SK-N-SH (cell line): ENCODE measurements around the gene TNFSF13. TPM values are rescaled to one million over a fixed set of nuclear protein-coding genes. Genes with fewer than 3 reads are reported as not detected.

Experiments
- CTCF ChIA-PET: fragments of 300-600, 350-600 bp; formaldehyde crosslinking; extraction: SDS; loops from one replicate; lab custom pipeline; 2021; lab: Yijun Ruan, JAX
- POLR2A ChIA-PET: fragments of 350-600 bp; sonication (Branson Sonifier 250); formaldehyde crosslinking; extraction: SDS; loops from one replicate; lab custom pipeline; 2020; ENCODE audit warnings: antibody characterized with exemption, inconsistent platforms; lab: Yijun Ruan, JAX
- DNase-seq: peaks from one replicate; pipeline ENCODE4 v3.0.0; 2012
- H2AFZ ChIP-seq: fragments of 200-600 bp; sonication (generic); 2 replicates; pipeline ENCODE4 v1.8.1; 2016; ENCODE audit warnings: antibody characterized with exemption, mild to moderate bottlenecking, low read depth
- H3F3A ChIP-seq: fragments of 200-600 bp; sonication (generic); replicated peaks from 2 replicates; pipeline ENCODE3; 2016; ENCODE audit warnings: antibody characterized with exemption, mild to moderate bottlenecking; ENCODE audit not compliant: insufficient read depth
- H3K27ac ChIP-seq, 2 experiments: fragments of 200-500 bp in 1 of 2; fragments of 200-600 bp in 1 of 2; sonication (Bioruptor generic) in 1 of 2; sonication (generic), shearing (Covaris generic) in 1 of 2; 2 replicates each; pipeline versions ENCODE4 v1.5.1 to v1.6.1; 2014 to 2016; ENCODE audit warnings: low read depth in 2 of 2, inconsistent platforms in 1 of 2, low read length in 1 of 2, mild to moderate bottlenecking in 1 of 2, mixed read lengths in 1 of 2
- H3K27me3 ChIP-seq: fragments of 200-600 bp; sonication (generic), shearing (Covaris generic); 2 replicates; pipeline ENCODE4 v1.6.1; 2016; ENCODE audit warnings: mixed run types; ENCODE audit not compliant: insufficient read depth
- H3K36me3 ChIP-seq, 2 experiments: fragments of 200-500 bp in 1 of 2; fragments of 200-600 bp in 1 of 2; sonication (Bioruptor generic) in 1 of 2; sonication (generic) in 1 of 2; replicated peaks in 1 of 2; 2 replicates each; pipeline versions ENCODE3 to v1.5.1; 2014 to 2016; ENCODE audit warnings: low read length in 1 of 2, mild to moderate bottlenecking in 1 of 2; ENCODE audit not compliant: insufficient read depth in 2 of 2, control insufficient read depth in 1 of 2
- H3K4me1 ChIP-seq, 2 experiments: fragments of 200-500 bp in 1 of 2; fragments of 200-600 bp in 1 of 2; sonication (Bioruptor generic) in 1 of 2; sonication (generic), shearing (Covaris generic) in 1 of 2; 2 replicates each; pipeline versions ENCODE4 v1.5.1 to v1.6.1; 2014 to 2016; ENCODE audit warnings: low read depth in 1 of 2, low read length in 1 of 2, mixed run types in 1 of 2; ENCODE audit not compliant: insufficient read depth in 2 of 2, control insufficient read depth in 1 of 2
- H3K4me2 ChIP-seq: fragments of 200-600 bp; sonication (generic), shearing (Covaris generic); 2 replicates; pipeline ENCODE4 v1.6.1; 2017; ENCODE audit warnings: mixed run types
- H3K4me3 ChIP-seq, 2 experiments: fragments of 200-500 bp in 1 of 2; fragments of 200-600 bp in 1 of 2; sonication (Bioruptor generic) in 1 of 2; sonication (generic), shearing (Covaris generic) in 1 of 2; 2 replicates each; pipeline versions ENCODE4 v1.5.1 to v1.8.1; 2014 to 2016; ENCODE audit warnings: low read depth in 2 of 2, inconsistent platforms in 1 of 2, low read length in 1 of 2, mild to moderate bottlenecking in 1 of 2, mixed read lengths in 1 of 2, moderate library complexity in 1 of 2
- H3K79me2 ChIP-seq: fragments of 200-600 bp; sonication (generic); 2 replicates; pipeline ENCODE4 v1.8.1; 2017; ENCODE audit warnings: mild to moderate bottlenecking; ENCODE audit not compliant: insufficient read depth
- H3K9ac ChIP-seq: fragments of 200-600 bp; sonication (generic); 2 replicates; pipeline ENCODE4 v1.6.1; 2017; ENCODE audit warnings: mixed run types
- H3K9me2 ChIP-seq: fragments of 200-600 bp; sonication (generic); 2 replicates; pipeline ENCODE4 v1.6.1; 2017; ENCODE audit warnings: mixed run types
- H3K9me3 ChIP-seq: fragments of 200-600 bp; sonication (generic); 2 replicates; pipeline ENCODE4 v1.6.1; 2017; ENCODE audit warnings: mixed run types, mild to moderate bottlenecking, moderate library complexity
- H4K20me1 ChIP-seq: fragments of 200-600 bp; sonication (generic); 2 replicates; pipeline ENCODE4 v1.6.1; 2017; ENCODE audit warnings: mild to moderate bottlenecking, mixed run types; ENCODE audit not compliant: insufficient read depth
- EZH2phosphoT487 ChIP-seq: fragments of 200-600 bp; sonication (generic); IDR thresholded peaks from 2 replicates; pipeline ENCODE4 v1.6.1; 2017; ENCODE audit warnings: low read depth, mixed run types, mild to moderate bottlenecking, antibody characterized with exemption, moderate library complexity, borderline replicate concordance
- FOXJ3 ChIP-seq: sonication (generic); formaldehyde crosslinking; IDR thresholded peaks from 2 replicates; pipeline ENCODE4 v1.5.1; 2020; ENCODE audit warnings: mild to moderate bottlenecking, missing genetic modification reagents
- GATA2 ChIP-seq: sonication (generic); formaldehyde crosslinking; IDR thresholded peaks from 2 replicates; pipeline ENCODE4 v1.5.0; 2020; ENCODE audit warnings: mild to moderate bottlenecking, missing genetic modification reagents
- MAX ChIP-seq: IDR thresholded peaks from 2 replicates; pipeline ENCODE4 v1.4.0; 2012; ENCODE audit warnings: low read depth
- NFIC ChIP-seq: IDR thresholded peaks from 2 replicates; pipeline ENCODE4 v1.4.0; 2012; ENCODE audit warnings: borderline replicate concordance
- PBX3 ChIP-seq: IDR thresholded peaks from 2 replicates; pipeline ENCODE4; 2012
- POLR2AphosphoS5 ChIP-seq: IDR thresholded peaks from 2 replicates; pipeline ENCODE4 v1.6.1; 2012; ENCODE audit warnings: low read depth, low read length
- RFX5 ChIP-seq: IDR thresholded peaks from 2 replicates; pipeline ENCODE4 v1.6.1; 2012; ENCODE audit warnings: mild to moderate bottlenecking, improper control_type of control experiment, low read length
- SIN3A ChIP-seq: IDR thresholded peaks from 2 replicates; pipeline ENCODE4 v1.6.1; 2012; ENCODE audit warnings: low read depth, mild to moderate bottlenecking, low read length, moderate library complexity, borderline replicate concordance
- SMC3 ChIP-seq: IDR thresholded peaks from 2 replicates; pipeline ENCODE4 v1.6.1; 2012; ENCODE audit warnings: low read depth, low read length, improper control_type of control experiment
- USF2 ChIP-seq: fragments of 150-350 bp; IDR thresholded peaks from 2 replicates; pipeline ENCODE4 v1.6.1; 2017; ENCODE audit warnings: antibody characterized with exemption, low read length, low read depth, borderline replicate concordance
- YY1 ChIP-seq: IDR thresholded peaks from 2 replicates; pipeline ENCODE4 v1.4.0; 2012; ENCODE audit warnings: low read depth, mild to moderate bottlenecking
- WGBS: methylation state at CpG from one replicate; pipeline ENCODE4 v1.1.6; 2017; ENCODE audit warnings: low lambda C conversion rate; 5-methylcytosine and 5-hydroxymethylcytosine counted together
- polyA plus RNA-seq, 3 experiments: library from polyadenylated mRNA; depleted of rRNA; stranded (reverse); fragments of >200 nt; gene quantifications; 2 replicates each; pipeline ENCODE4 v1.2.3, GENCODE V29; 2012

Gene TNFSF13
- polyA plus RNA-seq, 1 of the 3 experiments (the other 2 are of a cell fraction): 2.1 TPM

GRCh38 chr17:7583253-7584109 lies 24.9 kb downstream of the TNFSF13 start, which contains the start of gene MPDU1 (continued):
- TF ChIP-seq USF2 (no peak), FOXJ3 (no peak), EZH2phosphoT487 (no peak), PBX3 (0 out of 2 replicates have a peak, but pooled peaks have one; percentile 2), RFX5 (no peak), NFIC (no peak), GATA2 (CRISPR knock-in tag) (no peak), MAX (peak; percentile 95), SMC3 (no peak), POLR2AphosphoS5 (peak; percentile 88), YY1 (peak; percentile 98), SIN3A (no peak)

- Histone ChIP-seq H3K4me3 (no peak overlapping the region), H3K4me2 (peak overlapping the region; percentile 68; the same call in 1 of the 2 replicates), H3K9ac (no peak overlapping the region), H3K9me2 (no peaks in the 10 kb centered on the region), H3F3A (peaks cover 38% of the 10 kb centered on the region), H3K4me1 (peaks cover 32 to 47% of the 10 kb centered on the region in 2 experiments), H3K9me3 (no peaks in the 10 kb centered on the region), H3K27me3 (no peaks in the 10 kb centered on the region), H4K20me1 (no peaks in the 10 kb centered on the region), H3K79me2 (peaks cover 44% of the 10 kb centered on the region), H2AFZ (no peak overlapping the region), H3K36me3 (peaks cover 11 to 32% of the 10 kb centered on the region in 2 experiments), H3K27ac (peak overlapping the region; percentile 23 to 65)
- WGBS: 73% methylated on average over 9 of the region's 9 CpGs
- DNase-seq: no peak
- ChIA-PET POLR2A (interaction anchor here (1.0 kb wide), 1 partner anchor 101 kb away, joined by 4 read pairs; the partner anchor contains the start of gene TP53), CTCF (interaction anchor here (0.8 to 3.4 kb wide), 5 partner anchors 22 to 541 kb away, joined by 3 to 12 read pairs (median 5); partner anchors contain the start of genes SENP3 and TP53)
- TF ChIP-seq NFIC: no peak
These were observed 28.3 kb downstream of the TNFSF13 start for GRCh38 chr17:7586673-7587419.
